SK-N-SH treated with all-trans-retinoic acid at 6 μM for 48 hours (cell line): Measurements from ENCODE around the gene STAC3.

Experiments used
- ATAC-seq: fragments of 200-7000 bp; cut with Tn5 transposase; 3 replicates; pipeline ENCODE4 v1.9.1; 2020; ENCODE audit warnings: mild to moderate bottlenecking, moderate library complexity
- ARNTL ChIP-seq: fragments of 450-650 bp; formaldehyde crosslinking; IDR thresholded peaks from 2 replicates; pipeline ENCODE4 v1.5.0; 2020; ENCODE audit warnings: low read depth, mild to moderate bottlenecking, moderate library complexity, borderline replicate concordance
- CSDC2 ChIP-seq: fragments of 250-450 bp; sonication (Bioruptor Pico); IDR thresholded peaks from 2 replicates; pipeline ENCODE4 v1.5.0; 2020; ENCODE audit warnings: mild to moderate bottlenecking, moderate library complexity
- ESRRG ChIP-seq: fragments of 250-450 bp; sonication (Bioruptor Pico); IDR thresholded peaks from 2 replicates; pipeline ENCODE4 v1.6.1; 2021; ENCODE audit warnings: mild to moderate bottlenecking
- GLIS3 ChIP-seq: fragments of 250-450 bp; sonication (Bioruptor Pico); IDR thresholded peaks from 2 replicates; pipeline ENCODE4 v1.5.0; 2020; ENCODE audit warnings: mild to moderate bottlenecking, moderate library complexity
- ISL1 ChIP-seq: fragments of 250-450 bp; sonication (Bioruptor Pico); IDR thresholded peaks from 2 replicates; pipeline ENCODE4 v2.1.2; 2022; ENCODE audit warnings: mild to moderate bottlenecking, moderate library complexity
- PPARA ChIP-seq: fragments of 250-450 bp; sonication (Bioruptor Pico); IDR thresholded peaks from 2 replicates; pipeline ENCODE4 v1.5.0; 2020; ENCODE audit warnings: mild to moderate bottlenecking, borderline replicate concordance
- RARB ChIP-seq: fragments of 250-450 bp; sonication (Bioruptor Pico); IDR thresholded peaks from 2 replicates; pipeline ENCODE4 v1.8.0; 2021; ENCODE audit warnings: mild to moderate bottlenecking, moderate library complexity
- TCF4 ChIP-seq: fragments of 250-450 bp; sonication (Bioruptor Pico); IDR thresholded peaks from 2 replicates; pipeline ENCODE4 v1.8.0; 2021; ENCODE audit warnings: mild to moderate bottlenecking, moderate library complexity, borderline replicate concordance
- TOX ChIP-seq: fragments of 250-450 bp; sonication (Bioruptor Pico); IDR thresholded peaks from 2 replicates; pipeline ENCODE4 v1.8.0; 2021; ENCODE audit warnings: mild to moderate bottlenecking, moderate library complexity, borderline replicate concordance
- ZC3H10 ChIP-seq: fragments of 250-450 bp; sonication (Bioruptor Pico); IDR thresholded peaks from 2 replicates; pipeline ENCODE4 v1.5.1; 2021; ENCODE audit warnings: mild to moderate bottlenecking, moderate library complexity
- ZFP3 ChIP-seq: fragments of 250-450 bp; sonication (Bioruptor Pico); IDR thresholded peaks from 2 replicates; pipeline ENCODE4 v1.5.0; 2020; ENCODE audit warnings: mild to moderate bottlenecking, moderate library complexity
- ZFP30 ChIP-seq: fragments of 450-650 bp; formaldehyde crosslinking; IDR thresholded peaks from 2 replicates; pipeline ENCODE4 v1.5.0; 2022; ENCODE audit warnings: mild to moderate bottlenecking, moderate library complexity
- ZNF565 ChIP-seq: fragments of 450-650 bp; formaldehyde crosslinking; conservative IDR thresholded peaks from 2 replicates; pipeline ENCODE4 v1.5.0; 2020; ENCODE audit warnings: low read depth, mild to moderate bottlenecking, moderate library complexity
- ZNF8 ChIP-seq: fragments of 450-650 bp; formaldehyde crosslinking; IDR thresholded peaks from 2 replicates; pipeline ENCODE4 v1.5.0; 2020; ENCODE audit warnings: mild to moderate bottlenecking, moderate library complexity
- TF ChIP-seq, protein P1 (sequence below): fragments of 250-450 bp; sonication (Bioruptor Pico); IDR thresholded peaks from 2 replicates; pipeline ENCODE4 v1.5.0; 2020; ENCODE audit warnings: mild to moderate bottlenecking, moderate library complexity
- TF ChIP-seq, protein P2 (sequence below): fragments of 250-450 bp; sonication (Bioruptor Pico); IDR thresholded peaks from 2 replicates; pipeline ENCODE4 v1.5.1; 2020; ENCODE audit warnings: low read depth, mild to moderate bottlenecking, moderate library complexity
- TF ChIP-seq, protein P3 (sequence below): fragments of 250-450 bp; sonication (Bioruptor Pico); IDR thresholded peaks from 2 replicates; pipeline ENCODE4 v1.8.0; 2021; ENCODE audit warnings: low read depth, mild to moderate bottlenecking, moderate library complexity, borderline replicate concordance
- TF ChIP-seq, protein P4 (sequence below): fragments of 250-450 bp; sonication (Bioruptor Pico); IDR thresholded peaks from 2 replicates; pipeline ENCODE4 v1.5.1; 2021; ENCODE audit warnings: mild to moderate bottlenecking, moderate library complexity

Gene STAC3

DNA sequence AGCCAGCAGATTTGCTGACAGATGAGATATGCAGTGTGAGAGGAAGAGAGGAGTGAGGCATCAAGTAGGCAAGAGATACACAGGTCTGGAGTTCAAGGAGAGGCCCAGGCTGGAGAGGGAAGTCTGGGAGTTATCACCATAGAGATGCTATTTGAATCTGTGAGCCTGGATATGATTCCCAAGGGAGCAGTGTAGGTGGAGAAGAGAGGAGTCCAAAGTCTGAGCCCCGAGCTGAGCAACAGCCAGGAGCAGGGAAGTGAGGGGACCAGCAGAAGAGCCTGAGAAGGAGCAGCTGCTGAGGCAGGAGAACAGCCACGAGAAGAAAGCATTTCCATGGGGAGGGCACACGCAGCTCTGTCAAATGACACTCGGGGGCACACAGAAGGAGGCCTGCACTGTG is 54.5 kb downstream of the STAC3 start:
- ATAC-seq, result no peak
- TF ChIP-seq ZNF8 (no peak), PPARA (no peak), CSDC2 (no peak), ZFP3 (CRISPR knock-in tag) (no peak), ISL1 (no peak)
- TF ChIP-seq, protein P1, sequence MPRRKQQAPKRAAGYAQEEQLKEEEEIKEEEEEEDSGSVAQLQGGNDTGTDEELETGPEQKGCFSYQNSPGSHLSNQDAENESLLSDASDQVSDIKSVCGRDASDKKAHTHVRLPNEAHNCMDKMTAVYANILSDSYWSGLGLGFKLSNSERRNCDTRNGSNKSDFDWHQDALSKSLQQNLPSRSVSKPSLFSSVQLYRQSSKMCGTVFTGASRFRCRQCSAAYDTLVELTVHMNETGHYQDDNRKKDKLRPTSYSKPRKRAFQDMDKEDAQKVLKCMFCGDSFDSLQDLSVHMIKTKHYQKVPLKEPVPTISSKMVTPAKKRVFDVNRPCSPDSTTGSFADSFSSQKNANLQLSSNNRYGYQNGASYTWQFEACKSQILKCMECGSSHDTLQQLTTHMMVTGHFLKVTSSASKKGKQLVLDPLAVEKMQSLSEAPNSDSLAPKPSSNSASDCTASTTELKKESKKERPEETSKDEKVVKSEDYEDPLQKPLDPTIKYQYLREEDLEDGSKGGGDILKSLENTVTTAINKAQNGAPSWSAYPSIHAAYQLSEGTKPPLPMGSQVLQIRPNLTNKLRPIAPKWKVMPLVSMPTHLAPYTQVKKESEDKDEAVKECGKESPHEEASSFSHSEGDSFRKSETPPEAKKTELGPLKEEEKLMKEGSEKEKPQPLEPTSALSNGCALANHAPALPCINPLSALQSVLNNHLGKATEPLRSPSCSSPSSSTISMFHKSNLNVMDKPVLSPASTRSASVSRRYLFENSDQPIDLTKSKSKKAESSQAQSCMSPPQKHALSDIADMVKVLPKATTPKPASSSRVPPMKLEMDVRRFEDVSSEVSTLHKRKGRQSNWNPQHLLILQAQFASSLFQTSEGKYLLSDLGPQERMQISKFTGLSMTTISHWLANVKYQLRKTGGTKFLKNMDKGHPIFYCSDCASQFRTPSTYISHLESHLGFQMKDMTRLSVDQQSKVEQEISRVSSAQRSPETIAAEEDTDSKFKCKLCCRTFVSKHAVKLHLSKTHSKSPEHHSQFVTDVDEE (CRISPR knock-in tag), result no peak
- TF ChIP-seq, protein P2, sequence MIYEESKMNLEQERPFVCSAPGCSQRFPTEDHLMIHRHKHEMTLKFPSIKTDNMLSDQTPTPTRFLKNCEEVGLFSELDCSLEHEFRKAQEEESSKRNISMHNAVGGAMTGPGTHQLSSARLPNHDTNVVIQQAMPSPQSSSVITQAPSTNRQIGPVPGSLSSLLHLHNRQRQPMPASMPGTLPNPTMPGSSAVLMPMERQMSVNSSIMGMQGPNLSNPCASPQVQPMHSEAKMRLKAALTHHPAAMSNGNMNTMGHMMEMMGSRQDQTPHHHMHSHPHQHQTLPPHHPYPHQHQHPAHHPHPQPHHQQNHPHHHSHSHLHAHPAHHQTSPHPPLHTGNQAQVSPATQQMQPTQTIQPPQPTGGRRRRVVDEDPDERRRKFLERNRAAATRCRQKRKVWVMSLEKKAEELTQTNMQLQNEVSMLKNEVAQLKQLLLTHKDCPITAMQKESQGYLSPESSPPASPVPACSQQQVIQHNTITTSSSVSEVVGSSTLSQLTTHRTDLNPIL (CRISPR knock-in tag), result no peak
- TF ChIP-seq, all 23 proteins: peak for 0

DNA sequence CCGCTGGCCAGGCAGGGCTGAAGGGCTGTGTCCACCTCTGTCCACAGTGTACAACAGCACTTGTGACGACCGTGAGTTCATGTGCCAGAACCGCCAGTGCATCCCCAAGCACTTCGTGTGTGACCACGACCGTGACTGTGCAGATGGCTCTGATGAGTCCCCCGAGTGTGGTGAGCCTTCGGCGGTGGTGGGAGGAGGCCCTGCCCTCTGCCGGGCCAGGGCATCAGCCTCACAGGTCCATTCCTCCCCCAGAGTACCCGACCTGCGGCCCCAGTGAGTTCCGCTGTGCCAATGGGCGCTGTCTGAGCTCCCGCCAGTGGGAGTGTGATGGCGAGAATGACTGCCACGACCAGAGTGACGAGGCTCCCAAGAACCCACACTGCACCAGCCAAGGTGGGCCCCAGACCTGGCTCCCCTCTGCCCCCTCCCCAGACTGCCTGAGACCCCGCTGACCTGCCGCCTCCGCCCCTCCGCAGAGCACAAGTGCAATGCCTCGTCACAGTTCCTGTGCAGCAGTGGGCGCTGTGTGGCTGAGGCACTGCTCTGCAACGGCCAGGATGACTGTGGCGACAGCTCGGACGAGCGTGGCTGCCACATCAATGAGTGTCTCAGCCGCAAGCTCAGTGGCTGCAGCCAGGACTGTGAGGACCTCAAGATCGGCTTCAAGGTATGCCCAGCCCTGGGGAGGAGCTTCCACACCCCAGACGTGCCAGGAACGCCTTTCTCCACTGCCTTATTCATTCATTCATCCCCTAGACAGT is 55.2 kb downstream of the STAC3 start:
- TF ChIP-seq, protein P3, sequence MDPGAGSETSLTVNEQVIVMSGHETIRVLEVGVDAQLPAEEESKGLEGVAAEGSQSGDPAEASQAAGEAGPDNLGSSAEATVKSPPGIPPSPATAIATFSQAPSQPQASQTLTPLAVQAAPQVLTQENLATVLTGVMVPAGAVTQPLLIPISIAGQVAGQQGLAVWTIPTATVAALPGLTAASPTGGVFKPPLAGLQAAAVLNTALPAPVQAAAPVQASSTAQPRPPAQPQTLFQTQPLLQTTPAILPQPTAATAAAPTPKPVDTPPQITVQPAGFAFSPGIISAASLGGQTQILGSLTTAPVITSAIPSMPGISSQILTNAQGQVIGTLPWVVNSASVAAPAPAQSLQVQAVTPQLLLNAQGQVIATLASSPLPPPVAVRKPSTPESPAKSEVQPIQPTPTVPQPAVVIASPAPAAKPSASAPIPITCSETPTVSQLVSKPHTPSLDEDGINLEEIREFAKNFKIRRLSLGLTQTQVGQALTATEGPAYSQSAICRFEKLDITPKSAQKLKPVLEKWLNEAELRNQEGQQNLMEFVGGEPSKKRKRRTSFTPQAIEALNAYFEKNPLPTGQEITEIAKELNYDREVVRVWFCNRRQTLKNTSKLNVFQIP (CRISPR knock-in tag), result no peak
- TF ChIP-seq TOX (CRISPR knock-in tag) (no peak), ISL1 (no peak), ZFP30 (no peak), ZC3H10 (CRISPR knock-in tag) (no peak), GLIS3 (CRISPR knock-in tag) (no peak), RARB (no peak), PPARA (no peak), TCF4 (CRISPR knock-in tag) (no peak), ZFP3 (CRISPR knock-in tag) (no peak), ESRRG (CRISPR knock-in tag) (no peak), ZNF8 (no peak), ZNF565 (CRISPR knock-in tag) (no peak)
- TF ChIP-seq, protein P2 (CRISPR knock-in tag), result no peak
- TF ChIP-seq, protein P4, sequence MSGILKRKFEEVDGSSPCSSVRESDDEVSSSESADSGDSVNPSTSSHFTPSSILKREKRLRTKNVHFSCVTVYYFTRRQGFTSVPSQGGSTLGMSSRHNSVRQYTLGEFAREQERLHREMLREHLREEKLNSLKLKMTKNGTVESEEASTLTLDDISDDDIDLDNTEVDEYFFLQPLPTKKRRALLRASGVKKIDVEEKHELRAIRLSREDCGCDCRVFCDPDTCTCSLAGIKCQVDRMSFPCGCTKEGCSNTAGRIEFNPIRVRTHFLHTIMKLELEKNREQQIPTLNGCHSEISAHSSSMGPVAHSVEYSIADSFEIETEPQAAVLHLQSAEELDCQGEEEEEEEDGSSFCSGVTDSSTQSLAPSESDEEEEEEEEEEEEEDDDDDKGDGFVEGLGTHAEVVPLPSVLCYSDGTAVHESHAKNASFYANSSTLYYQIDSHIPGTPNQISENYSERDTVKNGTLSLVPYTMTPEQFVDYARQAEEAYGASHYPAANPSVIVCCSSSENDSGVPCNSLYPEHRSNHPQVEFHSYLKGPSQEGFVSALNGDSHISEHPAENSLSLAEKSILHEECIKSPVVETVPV, result no peak
- ATAC-seq, result no peak

DNA sequence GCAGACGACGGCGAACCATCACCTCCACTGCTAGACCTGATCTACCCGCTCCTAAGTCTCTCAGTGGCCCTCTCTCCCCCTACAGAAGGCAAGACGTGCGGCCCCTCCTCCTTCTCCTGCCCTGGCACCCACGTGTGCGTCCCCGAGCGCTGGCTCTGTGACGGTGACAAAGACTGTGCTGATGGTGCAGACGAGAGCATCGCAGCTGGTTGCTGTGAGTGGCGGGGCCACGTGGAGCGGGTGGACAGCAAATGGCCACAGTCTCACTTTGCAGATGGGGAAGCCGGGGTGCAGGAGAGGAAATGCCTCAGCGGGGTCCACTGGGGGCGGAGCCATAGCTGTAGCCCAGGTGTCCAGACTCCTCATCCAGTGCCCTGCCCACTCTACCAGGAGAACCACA is 55.8 kb downstream of the STAC3 start:
- no peak for ATAC-seq
- TF ChIP-seq RARB, result no peak
- no peak for TF ChIP-seq TCF4 (CRISPR knock-in tag)
- TF ChIP-seq, protein P3 (CRISPR knock-in tag), result no peak
- TF ChIP-seq, protein P2 (CRISPR knock-in tag), result no peak
- TF ChIP-seq, protein P1 (CRISPR knock-in tag), result no peak
- no peak for TF ChIP-seq TOX (CRISPR knock-in tag)
- TF ChIP-seq CSDC2, result no peak
- TF ChIP-seq PPARA, result no peak
- TF ChIP-seq ARNTL (CRISPR knock-in tag), result no peak
- no peak for TF ChIP-seq ZFP30
